Vagina (tissue), 2 donors: ENCODE measurements around the gene SRSF11. TPM values are rescaled to one million over a fixed set of nuclear protein-coding genes. Genes with fewer than 3 reads are reported as not detected.

Experiments used
- DNase-seq, 2 donors: peaks; one replicate each; pipeline ENCODE4 v3.0.0-alpha.2; 2017; ENCODE audit errors: extremely low spot score in 2 of 2
- H3K27ac ChIP-seq: fragments of 200-600 bp; sonication (generic); one replicate; pipeline ENCODE4 v1.5.1; 2019
- H3K27me3 ChIP-seq: fragments of 200-600 bp; sonication (generic); one replicate; pipeline ENCODE4 v1.5.1; 2019
- H3K36me3 ChIP-seq, 2 donors: fragments of 200-600 bp; sonication (generic); one replicate each; pipeline ENCODE4 v1.5.1; 2017 to 2019
- H3K4me1 ChIP-seq: fragments of 200-600 bp; sonication (generic); one replicate; pipeline ENCODE4 v1.5.1; 2019
- H3K4me3 ChIP-seq, 2 donors: fragments of 200-600 bp; sonication (generic); 1 replicate in 1 of 2; 2 replicates in 1 of 2; pipeline ENCODE4 v1.5.1; 2016 to 2019
- H3K9me3 ChIP-seq: fragments of 200-600 bp; sonication (generic); one replicate; pipeline ENCODE4 v1.5.1; 2019
- POLR2A ChIP-seq, 2 donors: fragments of 450-650 bp; IDR thresholded peaks; one replicate each; pipeline ENCODE4 v1.6.1; 2017; ENCODE audit warnings: antibody characterized with exemption in 2 of 2, mild to moderate bottlenecking in 2 of 2, moderate library complexity in 2 of 2
- POLR2AphosphoS5 ChIP-seq, 2 donors: sonication (generic); formaldehyde crosslinking; IDR thresholded peaks; one replicate each; pipeline ENCODE4 v1.9.0; 2017; ENCODE audit warnings: antibody characterized with exemption in 2 of 2, mild to moderate bottlenecking in 2 of 2, low read depth in 1 of 2; ENCODE audit not compliant: insufficient read depth in 1 of 2
- intact Hi-C: fragments of 100-400 bp; cut with DNase I; formaldehyde crosslinking; loops from one replicate; pipeline ENCODE4 v1.15.1; 2023
- total RNA-seq: library from RNA; depleted of rRNA; stranded (reverse); fragments of >200 nt; gene quantifications from one replicate; pipeline ENCODE4 v1.2.3, GENCODE V29; 2016
- TF ChIP-seq, protein P1 (sequence below), 3 experiments: fragments of 450-650 bp in 2 of 3; fragments of 200-600 bp in 1 of 3; sonication (generic) in 1 of 3; IDR thresholded peaks; one replicate each; pipeline ENCODE4 v1.5.1; 2017 to 2019; ENCODE audit warnings: antibody characterized with exemption in 3 of 3, mild to moderate bottlenecking in 2 of 3, moderate library complexity in 2 of 3

SRSF11 gene
- total RNA-seq, 1 donor from 2014 or later, result 186 TPM

GRCh38 chr1:70248729-70249128 is 27.5 kb downstream of the SRSF11 start:
- no peak overlapping the region for H3K4me3 ChIP-seq
- no peaks in the 10 kb centered on the region for H3K9me3 ChIP-seq
- peaks cover 4 to 80% of the 10 kb centered on the region in 2 donors for H3K36me3 ChIP-seq
- H3K4me1 ChIP-seq, result no peaks in the 10 kb centered on the region
- intact Hi-C loops, result no loop called here
- DNase-seq, result no peak
- TF ChIP-seq, protein P1, sequence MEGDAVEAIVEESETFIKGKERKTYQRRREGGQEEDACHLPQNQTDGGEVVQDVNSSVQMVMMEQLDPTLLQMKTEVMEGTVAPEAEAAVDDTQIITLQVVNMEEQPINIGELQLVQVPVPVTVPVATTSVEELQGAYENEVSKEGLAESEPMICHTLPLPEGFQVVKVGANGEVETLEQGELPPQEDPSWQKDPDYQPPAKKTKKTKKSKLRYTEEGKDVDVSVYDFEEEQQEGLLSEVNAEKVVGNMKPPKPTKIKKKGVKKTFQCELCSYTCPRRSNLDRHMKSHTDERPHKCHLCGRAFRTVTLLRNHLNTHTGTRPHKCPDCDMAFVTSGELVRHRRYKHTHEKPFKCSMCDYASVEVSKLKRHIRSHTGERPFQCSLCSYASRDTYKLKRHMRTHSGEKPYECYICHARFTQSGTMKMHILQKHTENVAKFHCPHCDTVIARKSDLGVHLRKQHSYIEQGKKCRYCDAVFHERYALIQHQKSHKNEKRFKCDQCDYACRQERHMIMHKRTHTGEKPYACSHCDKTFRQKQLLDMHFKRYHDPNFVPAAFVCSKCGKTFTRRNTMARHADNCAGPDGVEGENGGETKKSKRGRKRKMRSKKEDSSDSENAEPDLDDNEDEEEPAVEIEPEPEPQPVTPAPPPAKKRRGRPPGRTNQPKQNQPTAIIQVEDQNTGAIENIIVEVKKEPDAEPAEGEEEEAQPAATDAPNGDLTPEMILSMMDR (IDR thresholded peaks at IDR 0.05), result no peak
- TF ChIP-seq POLR2AphosphoS5 (IDR thresholded peaks at IDR 0.05; ENCODE audit: insufficient read depth in 1 of 2, low read depth in 1 of 2) (no peak), POLR2A (IDR thresholded peaks at IDR 0.05) (no peak)
- no peaks in the 10 kb centered on the region for H3K27me3 ChIP-seq
- H3K27ac ChIP-seq, result no peak overlapping the region

DNA sequence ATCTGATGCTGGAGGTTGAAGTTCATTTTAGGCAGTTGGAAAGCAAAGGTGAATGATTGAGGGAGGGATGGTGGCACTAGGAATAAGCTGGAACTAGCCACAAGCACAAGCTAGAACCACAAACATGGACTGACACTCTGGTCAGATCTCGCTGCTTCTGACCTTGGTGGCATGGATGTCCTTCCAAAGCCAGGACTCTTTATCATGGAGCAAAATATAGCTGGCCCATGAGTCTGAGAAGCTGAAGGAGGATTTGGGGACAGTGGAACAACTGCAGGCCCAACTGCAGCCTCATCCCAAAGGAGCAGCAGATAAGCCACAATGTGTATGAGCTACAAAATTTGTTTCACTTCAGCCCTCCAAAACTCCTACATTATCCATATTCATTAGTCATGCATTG is 35.5 kb downstream of the SRSF11 start:
- Histone ChIP-seq H3K36me3 (peaks cover 0 to under 1% of the 10 kb centered on the region in 2 donors), H3K4me1 (no peaks in the 10 kb centered on the region), H3K4me3 (no peak overlapping the region), H3K27me3 (no peaks in the 10 kb centered on the region), H3K9me3 (no peaks in the 10 kb centered on the region), H3K27ac (no peak overlapping the region)
- no peak for DNase-seq
- intact Hi-C loops, result no loop called here
- TF ChIP-seq, protein P1 (IDR thresholded peaks at IDR 0.05), result no peak
- no peak for TF ChIP-seq POLR2AphosphoS5 (IDR thresholded peaks at IDR 0.05; ENCODE audit: insufficient read depth in 1 of 2, low read depth in 1 of 2)
- no peak for TF ChIP-seq POLR2A (IDR thresholded peaks at IDR 0.05)

GRCh38 chr1:70264839-70265238 is 43.7 kb downstream of the SRSF11 start:
- intact Hi-C loops, result no loop called here
- no peak overlapping the region for H3K27ac ChIP-seq
- H3K4me1 ChIP-seq, result no peaks in the 10 kb centered on the region
- no peak for DNase-seq
- H3K9me3 ChIP-seq, result peaks cover 3% of the 10 kb centered on the region
- no peaks in the 10 kb centered on the region for H3K27me3 ChIP-seq
- peaks cover 0 to 35% of the 10 kb centered on the region in 2 donors for H3K36me3 ChIP-seq
- no peak overlapping the region for H3K4me3 ChIP-seq
- TF ChIP-seq, protein P1 (IDR thresholded peaks at IDR 0.05), result no peak

DNA sequence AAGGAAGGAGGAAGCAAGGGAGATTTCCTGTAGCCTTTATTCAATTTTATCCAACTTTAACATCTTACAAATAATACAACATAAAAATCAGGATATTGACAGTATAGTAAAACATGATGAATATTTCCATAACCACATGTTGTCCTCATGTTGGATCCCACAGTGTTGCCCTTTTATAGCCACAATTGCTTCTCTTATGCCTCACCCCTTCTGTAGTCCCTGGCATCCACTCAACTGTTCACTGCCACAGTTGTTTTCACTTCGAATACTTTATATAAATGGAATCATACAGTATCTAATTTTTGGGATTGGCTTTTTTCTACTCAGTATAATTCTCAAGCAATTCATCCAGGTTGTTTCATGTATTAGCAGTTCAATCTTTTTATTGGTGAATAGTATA is 44.8 kb downstream of the SRSF11 start:
- TF ChIP-seq, protein P1 (IDR thresholded peaks at IDR 0.05), result no peak
- TF ChIP-seq POLR2AphosphoS5 (IDR thresholded peaks at IDR 0.05; ENCODE audit: insufficient read depth in 1 of 2, low read depth in 1 of 2), result no peak
- no peak for TF ChIP-seq POLR2A (IDR thresholded peaks at IDR 0.05)
- DNase-seq, result no peak
- Histone ChIP-seq H3K27me3 (no peaks in the 10 kb centered on the region), H3K27ac (no peak overlapping the region), H3K4me3 (no peak overlapping the region), H3K36me3 (peaks cover 0 to 43% of the 10 kb centered on the region in 2 donors), H3K4me1 (no peaks in the 10 kb centered on the region), H3K9me3 (peaks cover 3% of the 10 kb centered on the region)
- intact Hi-C loops, result no loop called here

- DNase-seq, result no peak
- H3K36me3 ChIP-seq, result peaks cover 0 to 29% of the 10 kb centered on the region in 2 donors
- no peaks in the 10 kb centered on the region for H3K9me3 ChIP-seq
- H3K4me3 ChIP-seq, result no peak overlapping the region
- no peaks in the 10 kb centered on the region for H3K4me1 ChIP-seq
- intact Hi-C loops, result no loop called here
- no peak for TF ChIP-seq POLR2AphosphoS5 (IDR thresholded peaks at IDR 0.05; ENCODE audit: insufficient read depth in 1 of 2, low read depth in 1 of 2)
- no peak overlapping the region for H3K27ac ChIP-seq
- H3K27me3 ChIP-seq, result no peaks in the 10 kb centered on the region
Observed at GRCh38 chr1:70277875-70278274, 56.7 kb downstream of the SRSF11 start.

DNA sequence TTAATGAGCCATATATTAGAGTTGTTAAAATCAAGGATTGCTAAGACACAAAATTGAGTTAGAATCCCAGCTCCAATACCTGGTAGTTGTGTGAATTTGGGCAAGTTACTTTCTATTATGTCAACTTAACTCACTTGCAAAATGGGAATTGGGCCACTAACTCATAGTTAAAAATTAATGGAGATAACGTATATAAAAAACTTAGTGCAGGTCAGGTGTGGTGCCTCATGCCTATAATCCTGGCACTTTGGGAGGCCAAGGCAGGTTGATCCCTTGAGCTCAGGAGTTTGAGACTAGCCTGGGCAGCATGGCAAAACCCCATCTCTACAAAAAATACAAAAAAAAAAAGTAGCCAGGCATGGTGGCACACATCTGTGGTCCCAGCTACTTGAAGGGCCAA is 57.5 kb downstream of the SRSF11 start:
- no peak for DNase-seq
- H3K36me3 ChIP-seq, result peaks cover 0 to 23% of the 10 kb centered on the region in 2 donors
- H3K9me3 ChIP-seq, result no peaks in the 10 kb centered on the region
- no peak overlapping the region for H3K27ac ChIP-seq
- TF ChIP-seq POLR2AphosphoS5 (IDR thresholded peaks at IDR 0.05; ENCODE audit: insufficient read depth in 1 of 2, low read depth in 1 of 2) (no peak), POLR2A (IDR thresholded peaks at IDR 0.05) (no peak)
- TF ChIP-seq, protein P1 (IDR thresholded peaks at IDR 0.05), result no peak
- no peaks in the 10 kb centered on the region for H3K4me1 ChIP-seq
- H3K4me3 ChIP-seq, result no peak overlapping the region
- no peaks in the 10 kb centered on the region for H3K27me3 ChIP-seq
- intact Hi-C loops, result no loop called here
